Activated CD4-positive, alpha-beta T cell treated with anti-CD3 and anti-CD28 coated beads for 36 hours (primary cell): ENCODE results near the gene PRELID1. TPM values are rescaled to one million over a fixed set of nuclear protein-coding genes. Genes with fewer than 3 reads are reported as not detected.
A peak's percentile ranks its signal among the peaks of the same experiment; 100 is the strongest.

Experiments
- ATAC-seq: fragments of 200-7000 bp; cut with Tn5 transposase; one replicate; pipeline ENCODE4 v1.10.0; 2021; ENCODE audit warnings: mild to moderate bottlenecking, moderate library complexity
- CTCF ChIA-PET: fragments of 350-600 bp; sonication (Branson Sonifier 250); formaldehyde crosslinking; loops from one replicate; lab custom pipeline; 2021; ENCODE audit warnings: antibody characterized with exemption; lab: Charles Lee
- POLR2A ChIA-PET: fragments of 350-600 bp; sonication (Branson Sonifier 250); formaldehyde crosslinking; loops from one replicate; lab custom pipeline; 2021; ENCODE audit warnings: antibody characterized with exemption, inconsistent platforms; lab: Charles Lee
- DNase-seq: peaks from one replicate; pipeline ENCODE4 v3.0.0-alpha.2; 2020
- H3K27ac Mint-ChIP-seq: one replicate; pipeline ENCODE4 v1.8.0; 2021; ENCODE audit warnings: mixed read lengths
- H3K27me3 Mint-ChIP-seq: one replicate; pipeline ENCODE4 v1.8.0; 2021; ENCODE audit warnings: mixed read lengths
- H3K36me3 Mint-ChIP-seq: one replicate; pipeline ENCODE4 v1.8.0; 2021; ENCODE audit warnings: low read depth, mixed read lengths
- H3K4me1 Mint-ChIP-seq: one replicate; pipeline ENCODE4 v1.8.0; 2021; ENCODE audit warnings: mixed read lengths
- H3K4me3 Mint-ChIP-seq: one replicate; pipeline ENCODE4 v1.8.0; 2021; ENCODE audit warnings: mild to moderate bottlenecking, moderate library complexity, mixed read lengths
- H3K9me3 Mint-ChIP-seq: one replicate; pipeline ENCODE4 v1.8.0; 2021; ENCODE audit warnings: low read depth, mixed read lengths
- intact Hi-C, 2 experiments: fragments of 100-400 bp; cut with DNase I in 1 of 2; cut with micrococcal nuclease in 1 of 2; formaldehyde crosslinking; loops; one replicate each; pipeline versions ENCODE4 v1.14.2 to v1.15.1; 2022 to 2024; cut with DNase I, micrococcal nuclease
- total RNA-seq, 2 experiments: library from RNA; stranded (reverse); gene quantifications; one replicate each; pipeline ENCODE4 v1.2.3, GENCODE V29; 2021

The PRELID1 gene
- total RNA-seq, 2 experiments from 2014 or later: 266 to 362 TPM

GRCh38 chr5:177349362-177349647 lies 45.7 kb downstream of the PRELID1 start:
- DNase-seq: no peak
- no peak for ATAC-seq
- Mint-ChIP-seq H3K27ac (peak overlapping the region; percentile 26), H3K27me3 (no peaks in the 10 kb centered on the region), H3K36me3 (peaks cover 17% of the 10 kb centered on the region), H3K4me1 (peaks cover 33% of the 10 kb centered on the region), H3K4me3 (peak overlapping the region; percentile 89), H3K9me3 (no peaks in the 10 kb centered on the region)
- ChIA-PET CTCF (interaction anchor here (0.6 to 5.5 kb wide), 9 partner anchors 12 to 152 kb away, joined by 3 to 34 read pairs (median 4); no protein-coding TSS in a partner anchor), POLR2A (interaction anchor here (0.7 kb wide), 1 partner anchor 31 kb away, joined by 3 read pairs; no protein-coding TSS in a partner anchor)
- intact Hi-C loops: no loop called here

GRCh38 chr5:177349762-177350161 lies 46.2 kb downstream of the PRELID1 start:
- POLR2A ChIA-PET: interaction anchor here (0.6 to 0.7 kb wide), 2 partner anchors 10 to 89 kb away, joined by 3 to 4 read pairs; no protein-coding TSS in a partner anchor

GRCh38 chr5:177350776-177351391 lies 47.3 kb downstream of the PRELID1 start:
- Mint-ChIP-seq H3K36me3 (peaks cover 18% of the 10 kb centered on the region), H3K27ac (peak overlapping the region; percentile 99), H3K9me3 (peaks cover 3% of the 10 kb centered on the region), H3K4me3 (peak overlapping the region; percentile 89), H3K4me1 (peaks cover 41% of the 10 kb centered on the region), H3K27me3 (no peaks in the 10 kb centered on the region)
- intact Hi-C loops: loop anchor here (1.0 to 10.0 kb wide), 14 partner anchors 36 to 986 kb away; partner anchors contain the start of genes ARL10 (in 1 of the 2), B4GALT7 (in 1 of the 2), FAM193B (in 1 of the 2) and KIAA1191 (in 1 of the 2)
- ChIA-PET CTCF (interaction anchor here (0.6 to 5.5 kb wide), 20 partner anchors 8 to 150 kb away, joined by 3 to 34 read pairs (median 5); no protein-coding TSS in a partner anchor), POLR2A (interaction anchor here (0.6 to 1.8 kb wide), 5 partner anchors 14 to 356 kb away, joined by 3 to 7 read pairs (median 3); partner anchors contain the start of gene GRK6)
- DNase-seq (no peak), ATAC-seq (peak; percentile 6)

More at GRCh38 chr5:177349762-177350161, 46.2 kb downstream of the PRELID1 start:
- CTCF ChIA-PET: interaction anchor here (0.9 to 5.5 kb wide), 4 partner anchors 37 to 96 kb away, joined by 3 to 34 read pairs (median 15); no protein-coding TSS in a partner anchor
- ATAC-seq (no peak), DNase-seq (no peak)
- peak overlapping the region; percentile 62 for H3K27ac Mint-ChIP-seq
- peaks cover 35% of the 10 kb centered on the region for H3K4me1 Mint-ChIP-seq
- H3K9me3 Mint-ChIP-seq: no peaks in the 10 kb centered on the region
- H3K36me3 Mint-ChIP-seq: peaks cover 16% of the 10 kb centered on the region
- H3K27me3 Mint-ChIP-seq: no peaks in the 10 kb centered on the region
- H3K4me3 Mint-ChIP-seq: peak overlapping the region; percentile 89
- intact Hi-C loops: loop anchor here (2.0 to 10.0 kb wide), 8 partner anchors 37 to 985 kb away; partner anchors contain the start of genes ARL10 (in 1 of the 2), B4GALT7 (in 1 of the 2), FAM193B (in 1 of the 2) and KIAA1191 (in 1 of the 2)

GRCh38 chr5:177351392-177352329 lies 48.1 kb downstream of the PRELID1 start, which contains the start of gene LMAN2:
Gene LMAN2 (minus strand): TSS chr5:177351668. CDS start chr5:177351647, 21 bp downstream.
- H3K36me3 Mint-ChIP-seq: peaks cover 13% of the 10 kb centered on the region
- H3K27me3 Mint-ChIP-seq: no peaks in the 10 kb centered on the region
- CTCF ChIA-PET: interaction anchor here (0.6 to 5.5 kb wide), 22 partner anchors 9 to 346 kb away, joined by 3 to 34 read pairs (median 4); no protein-coding TSS in a partner anchor
- peak; percentile 99 for ATAC-seq
- peak within 1 kb of the TSS; percentile 89 for H3K4me3 Mint-ChIP-seq
- peaks cover 3% of the 10 kb centered on the region for H3K9me3 Mint-ChIP-seq
- intact Hi-C loops: loop anchor here (1.0 to 10.0 kb wide), 14 partner anchors 36 to 987 kb away; partner anchors contain the start of genes ARL10 (in 1 of the 2), B4GALT7 (in 1 of the 2), FAM193B (in 1 of the 2) and KIAA1191 (in 1 of the 2)
- peak within 1 kb of the TSS; percentile 99 for H3K27ac Mint-ChIP-seq
- peak; percentile 95 for DNase-seq
- POLR2A ChIA-PET: interaction anchor here (0.6 to 1.8 kb wide), 4 partner anchors 38 to 357 kb away, joined by 3 to 7 read pairs (median 4); partner anchors contain the start of gene GRK6
- peaks cover 48% of the 10 kb centered on the region for H3K4me1 Mint-ChIP-seq

GRCh38 chr5:177353093-177353492 lies 49.5 kb downstream of the PRELID1 start:
- peaks cover 3% of the 10 kb centered on the region for H3K9me3 Mint-ChIP-seq
- no peak for DNase-seq
- ChIA-PET CTCF (interaction anchor here (1.5 to 5.5 kb wide), 6 partner anchors 15 to 50 kb away, joined by 4 to 34 read pairs (median 18); no protein-coding TSS in a partner anchor), POLR2A (interaction anchor here (0.7 kb wide), 1 partner anchor 91 kb away, joined by 4 read pairs; no protein-coding TSS in a partner anchor)
- peaks cover 12% of the 10 kb centered on the region for H3K36me3 Mint-ChIP-seq
- intact Hi-C loops: loop anchor here (5.0 to 10.0 kb wide), 3 partner anchors 34 to 988 kb away; partner anchors contain the start of genes ARL10 (in 1 of the 2), KIAA1191 (in 1 of the 2) and RNF44 (in 1 of the 2)
- no peak overlapping the region for H3K27ac Mint-ChIP-seq
- no peak overlapping the region for H3K4me3 Mint-ChIP-seq
- ATAC-seq: no peak
- no peaks in the 10 kb centered on the region for H3K27me3 Mint-ChIP-seq
- H3K4me1 Mint-ChIP-seq: peaks cover 49% of the 10 kb centered on the region

- Mint-ChIP-seq H3K27ac (peak overlapping the region; percentile 24), H3K9me3 (peaks cover 3% of the 10 kb centered on the region), H3K36me3 (peaks cover 9% of the 10 kb centered on the region), H3K27me3 (no peaks in the 10 kb centered on the region), H3K4me3 (no peak overlapping the region), H3K4me1 (peaks cover 51% of the 10 kb centered on the region)
- ATAC-seq: no peak
- POLR2A ChIA-PET: no interaction called here
- intact Hi-C loops: loop anchor here (5.0 to 10.0 kb wide), 3 partner anchors 33 to 989 kb away; partner anchors contain the start of genes ARL10 (in 1 of the 2), KIAA1191 (in 1 of the 2) and RNF44 (in 1 of the 2)
- DNase-seq: no peak
- CTCF ChIA-PET: interaction anchor here (0.8 to 4.7 kb wide), 6 partner anchors 10 to 49 kb away, joined by 3 to 25 read pairs (median 8); no protein-coding TSS in a partner anchor
These were observed 50.7 kb downstream of the PRELID1 start for GRCh38 chr5:177354256-177354655.

- Mint-ChIP-seq H3K4me3 (no peak overlapping the region), H3K27ac (peak overlapping the region; percentile 24)
- POLR2A ChIA-PET: no interaction called here
These were observed 51.1 kb downstream of the PRELID1 start for GRCh38 chr5:177354711-177355110.

GRCh38 chr5:177355162-177355867 lies 51.7 kb downstream of the PRELID1 start:
- H3K27ac Mint-ChIP-seq: peak overlapping the region; percentile 32
- H3K4me1 Mint-ChIP-seq: peaks cover 51% of the 10 kb centered on the region
- DNase-seq (no peak), ATAC-seq (no peak)
- H3K4me3 Mint-ChIP-seq: no peak overlapping the region
- H3K9me3 Mint-ChIP-seq: peaks cover 3% of the 10 kb centered on the region
- H3K36me3 Mint-ChIP-seq: peaks cover 7% of the 10 kb centered on the region
- H3K27me3 Mint-ChIP-seq: no peaks in the 10 kb centered on the region
- ChIA-PET POLR2A (no interaction called here), CTCF (interaction anchor here (0.5 to 3.9 kb wide), 10 partner anchors 9 to 100 kb away, joined by 3 to 18 read pairs (median 4); no protein-coding TSS in a partner anchor)
- intact Hi-C loops: loop anchor here in 1 of 2 experiments (10.0 kb wide), 1 partner anchor 991 kb away; the partner anchor contains the start of genes ARL10 and KIAA1191

More at GRCh38 chr5:177354711-177355110, 51.1 kb downstream of the PRELID1 start:
- Mint-ChIP-seq H3K9me3 (peaks cover 3% of the 10 kb centered on the region), H3K27me3 (no peaks in the 10 kb centered on the region), H3K4me1 (peaks cover 51% of the 10 kb centered on the region), H3K36me3 (peaks cover 7% of the 10 kb centered on the region)
- no peak for ATAC-seq
- intact Hi-C loops: loop anchor here (5.0 to 10.0 kb wide), 3 partner anchors 33 to 990 kb away; partner anchors contain the start of genes ARL10 (in 1 of the 2), KIAA1191 (in 1 of the 2) and RNF44 (in 1 of the 2)
- CTCF ChIA-PET: interaction anchor here (0.5 to 4.7 kb wide), 8 partner anchors 10 to 48 kb away, joined by 3 to 25 read pairs (median 8); no protein-coding TSS in a partner anchor
- no peak for DNase-seq

- H3K27ac Mint-ChIP-seq: peak overlapping the region; percentile 32
- H3K9me3 Mint-ChIP-seq: peaks cover 3% of the 10 kb centered on the region
- CTCF ChIA-PET: interaction anchor here (0.6 to 3.9 kb wide), 8 partner anchors 10 to 100 kb away, joined by 3 to 18 read pairs (median 6); no protein-coding TSS in a partner anchor
- H3K4me3 Mint-ChIP-seq: no peak overlapping the region
- peaks cover 49% of the 10 kb centered on the region for H3K4me1 Mint-ChIP-seq
- intact Hi-C loops: loop anchor here in 1 of 2 experiments (10.0 kb wide), 1 partner anchor 991 kb away; the partner anchor contains the start of genes ARL10 and KIAA1191
- POLR2A ChIA-PET: no interaction called here
- no peaks in the 10 kb centered on the region for H3K27me3 Mint-ChIP-seq
- DNase-seq (no peak), ATAC-seq (no peak)
- peaks cover 7% of the 10 kb centered on the region for H3K36me3 Mint-ChIP-seq
These were observed 52.2 kb downstream of the PRELID1 start for GRCh38 chr5:177355868-177356168.
